ENCODE measurements around the gene MAGI1.

The MAGI1 gene

GRCh38 chr3:65938147-65938546, 100.6 kb downstream of the MAGI1 start:
- H3K27ac ChIP-seq = no peak overlapping the region
- TF ChIP-seq ZFX (IDR thresholded peaks at IDR 0.05) = no peak
- no peak for TF ChIP-seq CTCF (conservative IDR thresholded peaks at IDR 0.05)

- TF ChIP-seq CTCF (conservative IDR thresholded peaks at IDR 0.05) (no peak), ZFX (IDR thresholded peaks at IDR 0.05) (no peak)
- no peak overlapping the region for H3K27ac ChIP-seq
These were observed 101.6 kb downstream of the MAGI1 start for GRCh38 chr3:65936908-65937638.

GRCh38 chr3:65935724-65936123, 103.0 kb downstream of the MAGI1 start:
- TF ChIP-seq CTCF (conservative IDR thresholded peaks at IDR 0.05) = no peak
- no peak for TF ChIP-seq ZFX (IDR thresholded peaks at IDR 0.05)
- H3K27ac ChIP-seq = no peak overlapping the region

GRCh38 chr3:65930648-65931047, 108.1 kb downstream of the MAGI1 start:
- no peak overlapping the region for H3K27ac ChIP-seq
- no peak for TF ChIP-seq CTCF (conservative IDR thresholded peaks at IDR 0.05)
- TF ChIP-seq ZFX (IDR thresholded peaks at IDR 0.05) = no peak

- no peak overlapping the region for H3K27ac ChIP-seq
- no peak for TF ChIP-seq CTCF (conservative IDR thresholded peaks at IDR 0.05)
- TF ChIP-seq ZFX (IDR thresholded peaks at IDR 0.05) = no peak
These were observed 110.6 kb downstream of the MAGI1 start for GRCh38 chr3:65928110-65928509.

- TF ChIP-seq ZFX (IDR thresholded peaks at IDR 0.05) = no peak
- no peak for TF ChIP-seq CTCF (conservative IDR thresholded peaks at IDR 0.05)
- no peak overlapping the region for H3K27ac ChIP-seq
These were observed 111.1 kb downstream of the MAGI1 start for GRCh38 chr3:65927576-65927975.

GRCh38 chr3:65925254-65925954, 113.3 kb downstream of the MAGI1 start:
- TF ChIP-seq ZFX (IDR thresholded peaks at IDR 0.05) (no peak), CTCF (conservative IDR thresholded peaks at IDR 0.05) (no peak)
- H3K27ac ChIP-seq = no peak overlapping the region

All from C4-2B (cell line).